GM12801 (cell line): ENCODE measurements around the gene ACOT12.

Experiments
- TF ChIP-seq, protein P1 (sequence below): IDR thresholded peaks from one replicate; pipeline ENCODE4 v1.5.1; 2011; ENCODE audit warnings: control low read depth; ENCODE audit not compliant: insufficient read length; ENCODE audit errors: extremely low read depth

The ACOT12 gene

GRCh38 chr5:81315830-81316229 lies 78.1 kb downstream of the ACOT12 start:
- TF ChIP-seq, protein P1, sequence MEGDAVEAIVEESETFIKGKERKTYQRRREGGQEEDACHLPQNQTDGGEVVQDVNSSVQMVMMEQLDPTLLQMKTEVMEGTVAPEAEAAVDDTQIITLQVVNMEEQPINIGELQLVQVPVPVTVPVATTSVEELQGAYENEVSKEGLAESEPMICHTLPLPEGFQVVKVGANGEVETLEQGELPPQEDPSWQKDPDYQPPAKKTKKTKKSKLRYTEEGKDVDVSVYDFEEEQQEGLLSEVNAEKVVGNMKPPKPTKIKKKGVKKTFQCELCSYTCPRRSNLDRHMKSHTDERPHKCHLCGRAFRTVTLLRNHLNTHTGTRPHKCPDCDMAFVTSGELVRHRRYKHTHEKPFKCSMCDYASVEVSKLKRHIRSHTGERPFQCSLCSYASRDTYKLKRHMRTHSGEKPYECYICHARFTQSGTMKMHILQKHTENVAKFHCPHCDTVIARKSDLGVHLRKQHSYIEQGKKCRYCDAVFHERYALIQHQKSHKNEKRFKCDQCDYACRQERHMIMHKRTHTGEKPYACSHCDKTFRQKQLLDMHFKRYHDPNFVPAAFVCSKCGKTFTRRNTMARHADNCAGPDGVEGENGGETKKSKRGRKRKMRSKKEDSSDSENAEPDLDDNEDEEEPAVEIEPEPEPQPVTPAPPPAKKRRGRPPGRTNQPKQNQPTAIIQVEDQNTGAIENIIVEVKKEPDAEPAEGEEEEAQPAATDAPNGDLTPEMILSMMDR = no peak

GRCh38 chr5:81315336-81315735 lies 78.6 kb downstream of the ACOT12 start:
- TF ChIP-seq, protein P1 = no peak

DNA sequence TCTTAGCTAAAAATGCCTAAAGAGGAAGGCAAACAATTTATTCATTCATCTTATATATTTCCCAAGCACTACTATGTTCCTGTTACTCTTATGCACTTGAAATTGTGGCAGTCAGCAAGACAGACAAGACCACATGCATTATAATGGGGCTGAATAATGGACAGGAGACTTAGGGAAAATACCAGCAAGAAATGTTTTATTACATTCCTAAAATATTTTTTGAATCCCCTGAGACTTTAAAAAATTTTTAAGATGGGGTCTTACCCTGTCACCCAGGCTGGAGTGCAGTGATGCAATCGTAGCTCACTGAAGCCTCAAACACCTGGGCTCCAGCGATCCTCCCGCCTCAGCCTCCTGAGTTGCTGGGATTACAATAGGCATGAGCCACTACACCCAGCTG lies 79.4 kb downstream of the ACOT12 start:
- TF ChIP-seq, protein P1 = no peak

- TF ChIP-seq, protein P1 = no peak
Observed at GRCh38 chr5:81313686-81314085, 80.2 kb downstream of the ACOT12 start.

DNA sequence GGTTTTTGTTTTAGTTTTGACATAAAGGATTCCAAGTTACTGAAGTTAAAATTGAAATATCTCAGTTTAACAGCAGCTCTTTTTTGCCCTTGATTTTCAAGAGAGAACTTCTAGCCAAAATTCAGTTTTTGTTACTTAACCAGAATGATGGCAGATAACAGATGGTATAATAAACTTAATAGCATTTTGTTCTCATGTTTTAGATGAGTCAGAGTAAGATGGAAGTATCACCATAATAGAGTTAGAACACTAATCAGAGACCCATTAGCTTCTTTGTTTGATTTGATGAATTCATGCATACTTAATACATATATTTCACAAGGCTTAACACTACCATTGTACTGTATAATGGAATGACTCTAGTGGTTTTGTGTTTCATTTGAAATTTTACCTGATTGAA lies 80.7 kb downstream of the ACOT12 start:
- TF ChIP-seq, protein P1 = no peak

DNA sequence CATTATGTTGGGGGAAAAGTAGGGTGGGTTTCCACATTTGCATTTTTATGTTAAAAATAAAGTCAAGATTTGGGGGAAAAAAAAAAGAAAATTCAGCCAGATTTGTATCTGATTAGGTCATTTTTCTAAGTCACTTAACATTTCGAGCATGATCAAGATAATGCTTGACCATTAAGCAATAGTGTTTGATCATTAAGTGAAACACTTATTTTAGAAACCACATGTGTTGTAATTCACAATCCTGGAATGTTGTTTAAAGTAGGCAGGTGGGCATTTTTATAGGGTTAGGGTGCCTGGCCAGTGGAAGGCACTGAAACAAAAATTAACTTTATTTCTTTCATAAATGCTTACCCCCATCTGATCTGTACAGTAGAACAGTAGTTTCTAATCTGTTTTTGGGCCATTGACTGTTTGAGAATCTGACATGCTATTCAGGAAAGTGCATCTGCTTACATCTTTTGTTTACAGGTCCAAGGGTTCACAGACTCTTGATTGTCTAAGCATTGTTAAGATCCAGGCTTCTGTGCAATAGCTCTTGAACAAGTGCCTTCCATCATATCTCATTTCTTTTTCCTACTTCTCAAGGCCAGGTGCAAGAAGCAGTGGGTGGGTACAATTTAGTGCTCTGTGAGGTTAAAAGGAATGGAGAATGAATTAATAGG lies 83.4 kb downstream of the ACOT12 start:
- TF ChIP-seq, protein P1 = no peak

DNA sequence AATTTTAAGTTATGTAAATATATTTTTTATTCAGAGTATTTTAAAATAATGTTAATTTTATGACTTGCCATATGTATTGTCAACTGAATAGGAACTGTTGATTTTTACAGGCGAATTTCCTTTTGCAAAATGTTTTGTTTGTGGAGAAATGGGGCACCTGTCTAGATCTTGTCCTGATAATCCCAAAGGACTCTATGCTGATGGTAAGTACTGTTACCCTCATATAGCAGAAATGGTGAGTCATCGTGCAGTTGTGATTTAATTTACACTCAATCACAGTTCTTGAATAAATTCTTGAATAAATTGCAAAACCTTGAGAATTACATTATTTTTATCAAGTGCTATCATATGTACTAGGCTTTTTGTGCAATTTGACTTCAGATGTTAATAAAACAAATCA lies 85.1 kb downstream of the ACOT12 start:
- TF ChIP-seq, protein P1 = no peak

GRCh38 chr5:81305785-81306184 lies 88.1 kb downstream of the ACOT12 start:
- TF ChIP-seq, protein P1 = no peak
